ENCODE data around the gene USP36.

DNA sequence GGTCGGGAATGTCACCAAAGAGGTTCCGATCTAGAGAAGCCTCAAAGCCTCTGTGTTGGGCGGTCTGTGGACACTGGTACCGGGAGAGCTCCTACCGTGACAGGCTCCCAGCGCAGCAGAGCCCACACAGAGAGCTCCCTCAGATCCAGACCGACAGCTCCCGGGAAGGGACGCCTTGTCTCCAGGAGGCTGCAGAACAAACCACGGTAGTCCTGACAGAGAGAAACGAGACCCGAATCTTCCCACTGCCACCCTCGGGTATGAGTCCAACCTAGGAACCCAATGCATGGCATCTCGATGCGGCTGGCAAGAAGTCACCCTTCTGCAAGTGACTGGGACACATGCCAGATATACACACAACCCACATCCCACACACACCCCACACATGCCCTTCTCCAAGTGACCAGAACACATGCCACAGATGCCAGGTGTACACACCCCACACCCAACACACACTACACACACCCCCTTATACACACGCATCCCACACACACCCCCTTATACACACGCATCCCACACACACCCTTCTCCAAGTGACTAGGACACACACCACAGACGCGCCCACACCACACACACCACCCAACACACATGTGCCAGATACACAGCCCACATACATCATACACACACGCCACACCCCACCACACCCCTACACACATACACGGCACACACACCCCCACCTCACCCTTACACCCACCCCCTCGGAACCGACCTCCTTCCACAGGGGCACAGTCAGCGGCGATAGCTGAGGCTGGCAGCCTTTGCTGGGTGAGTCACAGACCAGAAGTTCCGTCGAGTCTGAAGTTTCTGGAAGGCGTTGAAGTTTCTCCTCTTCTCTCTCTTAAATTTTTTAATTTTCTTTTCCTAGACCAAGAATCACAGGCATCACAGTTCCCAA lies 42.7 kb downstream of the USP36 start:
- TF ChIP-seq POLR2A (IDR thresholded peaks at IDR 0.05; ENCODE audit: low read length) (no peak), GATA1 (IDR thresholded peaks at IDR 0.05; ENCODE audit: low read depth, low read length) (no peak)

Measured in erythroblast (primary cell).